Calu3 (cell line): ENCODE measurements around the gene PKP4. TPM values are rescaled to one million over a fixed set of nuclear protein-coding genes. Genes with fewer than 3 reads are reported as not detected.

Experiments
- BruUV-seq: library from RNA; stranded (reverse); fragments of 400-500 nt; replicated peaks from 2 replicates; lab custom pipeline; 2021; lab: Mats Ljungman, UMichigan
- CTCF ChIA-PET: fragments of 300-600 bp; sonication (Branson Sonifier 250); formaldehyde crosslinking; loops from one replicate; lab custom pipeline; 2022; ENCODE audit warnings: antibody characterized with exemption; lab: Charles Lee
- DNase-seq: peaks from one replicate; pipeline ENCODE4 v3.0.0; 2022
- H3K27ac Mint-ChIP-seq: one replicate; pipeline ENCODE4 v1.8.0; 2022; ENCODE audit warnings: mixed read lengths; ENCODE audit not compliant: unreplicated experiment
- H3K27me3 Mint-ChIP-seq: one replicate; pipeline ENCODE4 v1.8.0; 2022; ENCODE audit warnings: mixed read lengths; ENCODE audit not compliant: unreplicated experiment
- H3K36me3 Mint-ChIP-seq: one replicate; pipeline ENCODE4 v1.8.0; 2022; ENCODE audit warnings: mild to moderate bottlenecking, moderate library complexity, mixed read lengths; ENCODE audit not compliant: insufficient read depth, unreplicated experiment
- H3K4me1 Mint-ChIP-seq: one replicate; pipeline ENCODE4 v1.8.0; 2022; ENCODE audit warnings: mild to moderate bottlenecking, low read depth, mixed read lengths; ENCODE audit not compliant: unreplicated experiment
- H3K4me3 Mint-ChIP-seq: one replicate; pipeline ENCODE4 v1.8.0; 2022; ENCODE audit warnings: mild to moderate bottlenecking, low read depth, moderate library complexity, mixed read lengths; ENCODE audit not compliant: unreplicated experiment
- H3K9me3 Mint-ChIP-seq: one replicate; pipeline ENCODE4 v1.8.0; 2022; ENCODE audit warnings: low read depth, mixed read lengths; ENCODE audit not compliant: unreplicated experiment
- CTCF ChIP-seq: fragments of 200-600 bp; IDR thresholded peaks from one replicate; pipeline ENCODE4 v1.8.0; 2022; ENCODE audit warnings: antibody characterized with exemption; ENCODE audit not compliant: unreplicated experiment
- intact Hi-C: fragments of 100-400 bp; cut with micrococcal nuclease; formaldehyde crosslinking; loops from one replicate; pipeline ENCODE4 v1.10.0; 2022; ENCODE audit not compliant: unreplicated experiment
- total RNA-seq: library from RNA; stranded (reverse); gene quantifications from 2 replicates; pipeline ENCODE4 v1.2.3, GENCODE V29; 2022

Gene PKP4
- total RNA-seq, 1 experiment from 2014 or later: 137 TPM

GRCh38 chr2:158725441-158725891 is 268.7 kb downstream of the PKP4 start:
- CTCF ChIA-PET: no interaction called here
- BruUV-seq: no TSS peak
- Mint-ChIP-seq H3K9me3 (no peaks in the 10 kb centered on the region), H3K27ac (no peak overlapping the region), H3K27me3 (no peaks in the 10 kb centered on the region), H3K36me3 (peaks cover 8% of the 10 kb centered on the region), H3K4me3 (peak overlapping the region; percentile 40), H3K4me1 (peaks cover 33% of the 10 kb centered on the region)
- no peak for DNase-seq
- TF ChIP-seq CTCF: no peak
- intact Hi-C loops: no loop called here

- CTCF ChIA-PET: no interaction called here
- BruUV-seq: no TSS peak
- no peak for TF ChIP-seq CTCF
- intact Hi-C loops: no loop called here
- H3K9me3 Mint-ChIP-seq: no peaks in the 10 kb centered on the region
- peaks cover 33% of the 10 kb centered on the region for H3K4me1 Mint-ChIP-seq
- no peak overlapping the region for H3K4me3 Mint-ChIP-seq
- H3K36me3 Mint-ChIP-seq: peaks cover 8% of the 10 kb centered on the region
- no peak for DNase-seq
- peaks cover 1% of the 10 kb centered on the region for H3K27me3 Mint-ChIP-seq
- no peak overlapping the region for H3K27ac Mint-ChIP-seq
These were observed 270.3 kb downstream of the PKP4 start for GRCh38 chr2:158726911-158727592.

- DNase-seq: no peak
- Mint-ChIP-seq H3K36me3 (peaks cover 8% of the 10 kb centered on the region), H3K4me3 (no peak overlapping the region), H3K4me1 (peaks cover 32% of the 10 kb centered on the region), H3K27me3 (peaks cover 8% of the 10 kb centered on the region), H3K27ac (no peak overlapping the region), H3K9me3 (no peaks in the 10 kb centered on the region)
- no peak for TF ChIP-seq CTCF
- no TSS peak for BruUV-seq
- CTCF ChIA-PET: no interaction called here
- intact Hi-C loops: no loop called here
These were observed 271.7 kb downstream of the PKP4 start for GRCh38 chr2:158728422-158728821.

GRCh38 chr2:158729451-158729850 is 272.7 kb downstream of the PKP4 start:
- H3K27ac Mint-ChIP-seq: no peak overlapping the region
- H3K36me3 Mint-ChIP-seq: peaks cover under 1% of the 10 kb centered on the region
- H3K4me1 Mint-ChIP-seq: peaks cover 22% of the 10 kb centered on the region
- DNase-seq: no peak
- BruUV-seq: no TSS peak
- H3K9me3 Mint-ChIP-seq: no peaks in the 10 kb centered on the region
- peaks cover 8% of the 10 kb centered on the region for H3K27me3 Mint-ChIP-seq
- H3K4me3 Mint-ChIP-seq: no peak overlapping the region
- no peak for TF ChIP-seq CTCF
- intact Hi-C loops: no loop called here
- CTCF ChIA-PET: no interaction called here
